ENCODE results near the gene FBN1. TPM values are rescaled to one million over a fixed set of nuclear protein-coding genes. Genes with fewer than 3 reads are reported as not detected.

The FBN1 gene
- polyA plus RNA-seq, 3 donors = 80.9 to 104 (median 99.6) TPM

DNA sequence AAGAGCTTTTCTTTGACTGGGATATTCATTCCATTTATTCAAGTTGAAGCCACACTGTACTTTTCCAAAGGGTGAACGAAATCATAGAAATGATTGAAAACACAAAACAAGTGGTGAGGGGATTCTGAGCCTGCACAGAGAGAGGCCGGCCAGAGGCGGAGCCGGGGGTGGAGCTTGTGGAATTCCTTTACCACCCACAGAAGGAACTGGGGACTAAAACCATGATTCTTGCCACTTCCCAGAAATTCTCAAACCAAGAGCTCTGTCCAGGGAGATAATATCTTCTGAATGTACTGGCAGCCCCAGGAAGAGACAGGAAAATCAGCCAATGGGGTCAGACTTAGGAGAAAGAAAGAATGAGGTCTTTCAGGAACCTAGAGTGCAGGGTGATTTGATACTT lies 20.8 kb downstream of the FBN1 start:
- no peak for DNase-seq (ENCODE audit: low read depth in 3 of 3, low spot score in 2 of 3)

DNA sequence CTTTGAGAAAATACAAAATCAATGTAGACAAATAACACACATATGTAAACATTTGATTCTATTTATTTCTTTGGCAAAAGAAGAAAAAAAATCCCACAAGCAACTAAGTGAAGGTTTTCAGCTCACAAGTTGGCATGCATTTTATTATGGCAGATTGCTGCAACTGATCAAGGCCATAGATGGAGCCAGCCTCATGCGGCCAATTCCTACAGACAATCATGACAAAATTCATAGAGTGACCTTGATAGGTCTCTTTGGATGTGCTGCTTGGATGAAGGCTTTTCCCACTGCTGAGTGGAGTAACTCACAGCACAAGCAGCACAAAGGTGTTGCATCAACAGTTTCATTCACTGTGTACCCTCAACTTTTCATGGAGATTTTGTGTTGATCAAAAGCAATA lies 22.1 kb downstream of the FBN1 start:
- DNase-seq (ENCODE audit: low read depth in 3 of 3, low spot score in 2 of 3) = no peak

DNA sequence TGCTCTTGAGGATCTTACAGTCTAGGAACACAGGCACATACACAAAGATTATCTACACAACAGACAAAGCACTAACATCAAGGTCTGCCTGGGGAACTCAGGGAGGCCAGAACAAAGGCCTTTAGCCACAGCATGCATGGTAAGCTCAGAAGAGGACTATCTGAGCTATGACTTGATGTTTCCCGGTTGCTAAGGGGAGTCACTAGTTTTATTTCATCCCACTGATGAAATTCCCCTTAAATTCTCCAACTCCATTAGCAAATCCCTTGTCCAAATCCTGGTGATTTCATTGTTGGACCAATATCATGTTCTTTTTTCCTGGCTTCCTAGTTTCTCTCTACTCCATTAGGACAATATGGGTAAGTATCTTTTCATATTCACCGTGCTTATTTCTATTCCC lies 23.3 kb downstream of the FBN1 start:
- DNase-seq (ENCODE audit: low read depth in 3 of 3, low spot score in 2 of 3) = no peak

DNA sequence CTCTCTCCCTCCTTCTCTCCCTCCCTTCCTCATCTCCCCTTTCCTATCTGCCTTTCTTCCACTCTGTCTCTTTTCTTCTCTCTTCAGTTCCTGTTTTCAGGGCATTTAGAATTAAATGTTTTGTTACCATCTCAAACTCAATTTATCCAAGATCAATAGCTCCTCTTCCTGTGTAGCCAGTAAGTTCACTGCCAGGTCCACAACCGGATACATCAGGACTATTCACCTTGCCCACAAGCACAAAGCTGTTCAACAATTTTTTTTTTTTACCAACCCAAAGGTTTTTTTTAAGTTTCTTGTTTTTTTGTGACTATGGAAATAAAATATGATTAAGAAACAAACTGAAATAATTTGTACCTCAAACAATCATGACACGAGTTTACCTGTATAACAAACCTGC lies 26.1 kb downstream of the FBN1 start:
- no peak for DNase-seq (ENCODE audit: low read depth in 3 of 3, low spot score in 2 of 3)

DNA sequence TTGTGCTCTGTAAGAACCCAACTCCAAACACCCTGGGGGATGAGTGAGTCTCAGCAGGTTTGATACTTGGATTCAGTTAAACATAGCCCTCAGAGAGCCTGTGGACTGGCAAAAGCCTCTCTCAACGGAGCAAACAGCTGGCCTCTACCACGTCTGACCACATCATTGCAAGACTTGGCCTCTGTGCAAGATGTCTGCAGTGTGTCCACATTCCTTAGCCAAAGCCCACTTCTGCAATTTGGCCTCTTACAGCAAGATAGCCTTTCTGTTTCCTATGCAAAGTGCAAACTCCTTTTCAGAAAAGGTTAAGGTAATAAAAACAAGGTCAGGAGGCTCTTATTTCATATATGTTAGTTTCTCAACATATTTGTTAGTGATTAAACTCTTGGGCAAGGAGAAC lies 27.9 kb downstream of the FBN1 start:
- peak in 1 of 3 donors; percentile 10 for DNase-seq (ENCODE audit: low read depth in 3 of 3, low spot score in 2 of 3)

DNA sequence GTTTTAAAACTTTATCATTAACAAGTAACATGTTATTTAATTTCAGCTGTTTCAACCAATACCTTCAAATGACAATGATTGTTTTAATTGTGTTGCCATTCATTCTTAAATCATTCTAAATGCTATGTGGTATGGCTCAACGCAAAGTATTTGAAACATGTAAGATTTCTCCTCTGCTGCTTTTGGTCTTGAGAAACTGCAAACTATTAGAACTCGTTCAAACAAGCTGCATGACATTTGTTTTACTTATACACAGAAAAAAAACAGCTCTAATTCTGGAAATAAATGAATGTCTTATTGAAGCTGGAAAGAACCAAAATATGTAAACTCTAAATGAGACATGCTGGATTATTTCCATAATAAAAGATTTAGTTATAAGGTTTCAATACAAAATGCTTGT lies 29.3 kb downstream of the FBN1 start:
- no peak for DNase-seq (ENCODE audit: low read depth in 3 of 3, low spot score in 2 of 3)

DNA sequence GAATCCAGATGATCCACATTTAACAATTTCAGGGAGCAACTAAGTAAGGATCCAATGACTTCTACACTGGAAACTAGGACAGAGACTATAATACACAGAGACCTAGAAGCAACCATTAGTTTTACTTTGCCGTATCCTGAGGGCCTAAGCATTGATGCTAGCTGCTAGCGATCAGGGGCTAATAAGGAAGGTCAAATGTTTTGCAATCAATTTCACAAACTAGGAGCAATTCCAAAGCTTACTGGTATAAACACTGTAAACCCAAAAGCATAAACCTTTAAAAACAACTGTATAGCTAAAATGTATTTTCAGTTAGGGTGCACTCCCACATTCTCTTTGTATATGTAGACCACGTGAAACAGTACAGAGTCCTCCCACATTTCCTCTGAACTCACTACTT lies 31.5 kb downstream of the FBN1 start:
- no peak for DNase-seq (ENCODE audit: low read depth in 3 of 3, low spot score in 2 of 3)

DNA sequence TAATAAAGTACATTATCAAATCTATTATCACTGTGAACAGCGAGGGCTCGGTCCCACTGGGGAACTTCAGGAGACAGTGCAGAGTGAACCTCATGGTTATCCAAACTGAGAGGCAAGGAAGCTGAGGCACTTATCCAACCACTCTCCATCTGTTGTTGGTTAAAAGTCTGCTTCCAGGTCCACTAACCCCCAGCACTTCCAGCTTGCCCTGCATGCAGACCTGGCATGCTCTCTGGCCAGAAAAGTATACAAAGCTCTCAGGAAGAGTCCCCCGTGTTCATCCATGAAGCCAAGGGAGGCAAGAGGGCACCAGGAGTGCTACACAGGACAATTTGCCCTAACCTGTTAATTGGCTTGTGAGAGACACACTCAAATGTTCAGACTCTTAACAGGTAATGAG lies 36.0 kb downstream of the FBN1 start:
- no peak for DNase-seq (ENCODE audit: low read depth in 3 of 3, low spot score in 2 of 3)

DNA sequence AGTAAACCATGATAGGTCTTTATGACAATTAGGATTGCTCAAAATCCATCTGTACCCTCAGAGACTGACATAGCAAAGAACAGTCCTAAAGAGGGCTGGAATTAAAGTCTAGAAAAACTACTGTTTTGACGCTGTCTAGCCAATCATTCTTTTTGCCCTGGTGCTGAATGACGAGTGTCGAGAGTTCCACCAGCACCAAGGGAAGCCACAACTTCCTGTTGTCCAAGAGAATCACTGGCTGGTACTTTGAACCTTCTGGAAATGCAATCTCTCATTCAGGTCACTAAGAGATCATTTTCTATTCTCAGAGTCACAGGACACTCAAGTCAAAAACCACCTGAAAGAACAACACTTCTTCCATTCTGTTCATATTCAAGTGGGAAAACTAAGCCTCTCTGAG lies 37.7 kb downstream of the FBN1 start:
- no peak for DNase-seq (ENCODE audit: low read depth in 3 of 3, low spot score in 2 of 3)

DNA sequence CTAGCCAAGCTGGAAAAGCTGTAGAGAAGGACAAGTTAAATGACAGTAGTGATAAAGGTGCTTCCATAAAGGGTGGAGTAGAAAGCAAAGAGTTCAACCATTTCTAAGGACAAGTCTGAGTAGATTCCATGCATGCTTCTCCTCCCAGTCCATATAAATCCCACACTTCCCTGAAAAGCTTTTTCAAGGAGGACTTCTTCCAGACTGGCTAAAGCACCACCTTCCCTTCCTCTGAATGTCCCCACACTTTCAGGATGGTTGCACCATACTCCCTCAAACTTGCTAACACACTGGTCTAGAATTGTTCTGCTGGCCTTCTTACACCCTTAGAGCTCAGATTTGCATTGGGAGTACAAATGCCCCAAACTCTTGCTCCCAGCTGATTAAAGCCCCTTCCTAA lies 40.9 kb downstream of the FBN1 start:
- DNase-seq (ENCODE audit: low read depth in 3 of 3, low spot score in 2 of 3) = no peak

DNA sequence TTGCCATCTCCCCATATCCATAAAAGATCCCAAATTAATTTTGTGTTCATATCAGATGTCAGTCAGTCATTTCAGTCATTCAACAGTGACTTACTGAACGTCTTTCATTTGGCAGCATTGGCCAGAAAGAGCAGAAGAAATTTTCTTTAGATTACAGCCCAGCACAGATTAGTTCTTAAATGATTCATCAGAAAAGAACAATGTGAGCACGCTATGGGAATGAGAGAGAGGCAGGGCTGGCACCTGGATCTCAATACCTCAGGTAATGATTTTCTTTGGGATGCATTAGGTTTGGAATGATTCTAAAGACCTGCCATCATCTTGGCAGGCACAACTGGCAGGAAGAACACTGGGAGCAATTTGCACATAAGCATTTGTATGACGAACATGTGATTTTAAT lies 41.6 kb downstream of the FBN1 start:
- DNase-seq (ENCODE audit: low read depth in 3 of 3, low spot score in 2 of 3) = no peak

DNA sequence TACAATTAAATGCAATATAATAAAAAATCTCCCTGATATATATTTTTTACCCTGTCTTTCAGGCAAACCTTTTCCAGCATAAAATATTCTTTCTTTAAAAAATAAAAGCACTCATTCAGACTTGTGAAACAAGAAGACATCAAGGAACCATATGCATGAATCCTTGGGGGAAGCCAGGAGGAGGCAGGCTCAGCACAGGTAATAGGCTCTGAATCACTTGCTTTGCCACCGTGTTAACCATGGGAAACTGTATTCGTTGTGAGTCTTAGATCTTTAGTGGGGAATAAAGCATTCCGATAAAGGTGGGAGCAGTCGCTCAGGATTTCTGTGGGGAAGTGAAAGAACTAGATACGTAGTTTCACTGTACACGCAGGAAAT lies 42.4 kb downstream of the FBN1 start:
- DNase-seq (ENCODE audit: low read depth in 3 of 3, low spot score in 2 of 3) = no peak

DNA sequence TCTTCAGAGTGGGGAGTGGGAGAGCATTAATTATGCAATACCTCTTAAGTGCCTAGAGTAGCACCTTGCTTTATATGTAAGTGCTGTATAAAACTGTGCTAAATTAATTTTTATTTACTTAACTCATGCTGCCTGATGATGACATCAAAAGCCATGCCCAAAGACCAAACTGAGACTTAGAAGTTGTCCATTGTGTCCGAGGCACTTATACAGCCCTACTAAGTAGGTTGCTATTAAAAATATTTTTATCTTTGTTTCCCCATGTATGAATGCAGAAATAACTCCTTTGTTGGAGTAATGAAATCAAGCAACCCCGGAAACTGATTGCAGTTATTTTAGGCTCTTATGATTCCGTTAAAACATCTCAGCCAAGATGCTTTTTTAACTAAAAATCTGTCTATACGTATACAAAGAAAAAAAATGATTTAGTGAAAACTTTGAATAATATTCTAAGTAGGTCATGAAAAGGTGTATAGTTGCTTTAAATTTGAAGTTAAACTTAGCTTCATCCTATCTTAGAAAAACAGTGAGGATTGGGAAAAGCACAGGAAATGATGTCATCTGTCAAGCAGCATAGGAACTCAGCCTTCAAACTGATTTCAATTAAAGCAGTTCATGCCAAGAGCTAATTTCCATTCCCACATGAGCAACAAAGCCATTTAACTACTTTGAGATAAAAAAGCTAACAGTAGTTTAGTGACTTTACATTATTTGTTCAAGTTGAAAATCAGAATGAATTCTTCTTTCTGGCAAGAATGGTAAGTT lies 43.0 kb downstream of the FBN1 start:
- peak in 2 of 3 donors; percentile 30 to 36 for DNase-seq (ENCODE audit: low read depth in 3 of 3, low spot score in 2 of 3)

DNA sequence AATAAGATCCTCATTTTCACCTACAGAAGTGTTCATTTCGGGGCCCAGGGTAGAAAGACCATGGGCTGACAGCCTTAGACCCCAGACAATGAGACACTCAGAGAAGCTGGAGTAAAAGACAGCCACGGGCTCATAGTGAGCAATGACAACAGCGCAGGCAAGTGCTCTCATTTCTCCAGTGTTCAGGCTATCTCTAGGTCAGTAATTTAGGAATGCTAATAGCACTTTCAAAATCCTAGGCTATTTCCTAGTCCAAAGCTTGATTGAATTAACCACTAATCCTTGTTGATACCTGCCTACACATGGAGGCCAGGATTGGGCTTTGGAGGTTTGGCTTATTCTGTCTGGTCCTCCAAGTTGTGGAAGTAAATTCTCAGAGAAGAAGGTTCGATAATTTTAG lies 44.4 kb downstream of the FBN1 start:
- DNase-seq (ENCODE audit: low read depth in 3 of 3, low spot score in 2 of 3) = no peak

DNA sequence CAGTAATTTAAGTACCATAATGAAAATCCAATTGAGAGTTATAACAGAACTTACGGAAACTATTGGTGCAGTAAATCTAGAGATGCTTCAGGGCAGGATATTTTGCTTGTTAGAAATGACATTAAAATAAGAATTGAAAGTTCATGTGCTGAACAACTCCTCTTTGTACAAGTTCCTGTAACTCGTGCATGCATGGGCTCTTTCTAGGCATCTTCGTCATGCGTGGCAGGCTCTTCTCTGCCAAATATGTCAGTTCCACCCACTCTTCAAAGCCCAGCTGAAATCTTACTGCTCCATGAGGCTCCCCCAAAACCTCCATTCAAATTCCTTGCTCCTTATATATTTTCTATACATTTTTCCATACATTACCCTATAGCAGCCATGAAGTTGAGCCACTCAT lies 48.7 kb downstream of the FBN1 start:
- DNase-seq (ENCODE audit: low read depth in 3 of 3, low spot score in 2 of 3) = no peak

DNA sequence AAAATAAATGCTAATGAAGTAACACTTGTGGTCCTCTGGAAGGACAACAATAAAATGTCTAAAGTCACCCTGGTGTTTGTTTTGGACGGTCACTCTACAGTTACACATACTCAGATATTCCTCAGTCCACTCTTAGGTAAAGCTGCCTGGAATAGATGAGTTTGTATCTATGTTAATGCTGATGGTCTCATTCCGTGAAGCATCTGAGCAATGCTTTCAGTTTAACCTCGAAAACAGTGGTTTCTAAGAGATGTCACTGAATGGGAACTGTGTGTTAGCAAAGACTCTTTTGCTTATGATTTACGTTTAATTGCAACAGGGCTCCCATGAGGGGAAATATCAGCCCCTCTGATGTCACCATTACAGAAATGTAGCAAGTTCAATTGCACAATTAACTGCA lies 49.1 kb downstream of the FBN1 start:
- no peak for DNase-seq (ENCODE audit: low read depth in 3 of 3, low spot score in 2 of 3)

DNA sequence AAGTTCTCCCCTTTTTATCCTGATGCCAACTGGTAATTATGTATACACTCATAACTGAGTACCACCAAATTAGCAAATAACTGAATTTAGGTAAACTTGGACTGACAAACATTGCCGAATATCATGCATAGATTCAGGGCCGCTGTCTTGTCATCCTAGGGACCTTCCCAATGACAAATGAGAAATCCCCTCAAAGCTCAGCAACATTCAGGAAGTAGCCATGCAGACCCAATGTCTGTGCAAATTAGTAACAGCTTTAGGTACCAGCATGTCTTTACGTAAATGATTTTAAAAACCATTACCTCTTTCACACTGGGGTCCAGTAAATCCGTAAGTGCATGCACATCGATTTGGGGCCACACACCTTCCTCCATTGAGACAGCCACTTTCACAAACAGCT lies 49.5 kb downstream of the FBN1 start:
- no peak for DNase-seq (ENCODE audit: low read depth in 3 of 3, low spot score in 2 of 3)

DNA sequence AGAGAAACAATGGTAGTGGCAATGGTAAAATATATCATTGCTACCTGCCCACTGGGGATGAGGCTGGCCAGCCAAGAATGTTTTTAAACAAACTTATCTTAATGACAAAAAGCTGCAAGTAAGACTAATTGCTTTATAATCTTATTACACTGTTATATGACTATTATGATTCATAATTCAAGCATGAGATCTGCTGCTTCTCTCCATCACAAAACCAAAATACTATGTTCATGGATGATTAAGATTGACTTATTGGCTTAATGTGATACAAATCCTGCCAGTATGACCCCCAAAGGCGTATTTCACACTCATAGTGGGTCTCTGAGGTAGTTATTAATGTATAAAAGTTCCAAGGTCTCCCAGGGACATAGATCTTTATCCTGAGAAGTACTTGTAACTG lies 52.6 kb downstream of the FBN1 start:
- DNase-seq (ENCODE audit: low read depth in 3 of 3, low spot score in 2 of 3) = no peak

DNA sequence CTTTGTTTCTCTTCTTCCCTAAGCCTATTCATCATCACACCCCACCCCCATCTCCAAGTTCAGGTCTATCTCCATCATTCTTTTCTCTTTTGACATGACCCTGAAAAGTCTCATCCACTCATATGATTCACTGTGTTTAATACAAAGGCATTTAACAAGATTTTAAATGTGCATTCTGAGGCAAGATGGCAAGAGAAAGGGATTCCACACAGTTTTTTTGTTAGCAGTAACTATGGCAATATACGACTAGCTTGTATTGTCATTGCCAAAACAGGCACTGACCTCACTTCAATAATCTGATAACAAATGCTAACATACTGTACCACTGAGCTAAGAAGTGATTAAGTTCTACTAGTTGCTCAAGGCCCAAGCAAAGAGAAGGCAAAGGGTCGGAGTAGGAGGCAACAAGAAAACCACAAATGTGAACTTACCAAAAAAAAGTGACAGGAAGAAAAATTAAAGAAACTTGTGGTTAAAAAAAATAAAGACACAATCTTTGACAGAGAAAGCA lies 53.2 kb downstream of the FBN1 start:
- DNase-seq (ENCODE audit: low read depth in 3 of 3, low spot score in 2 of 3) = no peak

DNA sequence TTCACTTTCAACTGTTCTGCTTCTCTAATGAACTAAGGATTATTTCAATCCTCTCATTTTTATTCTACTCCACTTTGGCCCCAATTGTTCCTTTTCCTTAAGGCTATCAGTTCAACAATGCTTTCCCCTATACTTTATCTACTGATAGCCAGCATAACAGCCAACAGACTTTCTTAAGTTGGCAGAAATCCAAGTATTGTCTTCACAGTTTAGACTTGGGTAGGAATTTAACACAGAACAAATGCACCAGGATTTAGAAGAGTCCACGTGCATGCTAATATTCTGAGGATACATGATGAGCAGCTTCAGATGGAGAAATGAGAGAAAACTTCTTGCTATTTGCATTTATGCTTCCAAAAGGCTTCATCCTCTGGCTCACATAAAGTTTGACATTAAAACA lies 54.8 kb downstream of the FBN1 start:
- DNase-seq (ENCODE audit: low read depth in 3 of 3, low spot score in 2 of 3) = no peak

DNA sequence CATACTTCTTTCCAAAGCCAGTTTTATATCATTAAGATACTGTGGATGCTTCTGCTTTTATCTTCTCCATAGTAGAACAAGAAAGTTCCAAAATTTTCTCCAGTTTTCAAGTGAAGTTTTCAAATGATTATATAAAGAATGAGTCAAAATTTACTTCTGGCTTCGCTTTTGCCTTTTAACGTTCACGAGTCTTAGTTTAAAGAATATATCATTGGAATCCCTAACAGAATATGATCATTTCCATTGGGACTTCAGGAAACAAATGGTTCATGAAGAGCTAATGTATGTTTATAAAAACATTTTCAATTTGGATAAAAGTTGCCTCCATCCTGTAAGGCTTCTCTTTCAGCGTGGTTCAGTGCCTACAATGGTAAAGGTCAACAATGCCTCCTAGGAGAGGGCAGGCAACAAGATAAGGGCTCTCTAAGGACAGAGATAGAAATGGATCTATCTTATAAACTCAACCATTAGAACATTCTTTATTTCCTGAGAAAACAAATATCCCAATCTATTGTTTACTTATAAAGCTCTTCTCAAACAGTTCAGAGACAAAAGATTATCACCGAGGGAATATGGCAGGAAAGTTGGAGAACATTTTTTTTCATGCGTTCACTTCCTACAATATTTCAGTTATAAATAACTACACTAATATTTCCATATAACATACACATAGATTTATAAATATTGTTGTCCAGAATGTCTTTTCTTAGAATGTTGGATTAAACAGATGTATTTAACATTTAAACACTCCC lies 60.5 kb downstream of the FBN1 start:
- DNase-seq (ENCODE audit: low read depth in 3 of 3, low spot score in 2 of 3) = no peak

DNA sequence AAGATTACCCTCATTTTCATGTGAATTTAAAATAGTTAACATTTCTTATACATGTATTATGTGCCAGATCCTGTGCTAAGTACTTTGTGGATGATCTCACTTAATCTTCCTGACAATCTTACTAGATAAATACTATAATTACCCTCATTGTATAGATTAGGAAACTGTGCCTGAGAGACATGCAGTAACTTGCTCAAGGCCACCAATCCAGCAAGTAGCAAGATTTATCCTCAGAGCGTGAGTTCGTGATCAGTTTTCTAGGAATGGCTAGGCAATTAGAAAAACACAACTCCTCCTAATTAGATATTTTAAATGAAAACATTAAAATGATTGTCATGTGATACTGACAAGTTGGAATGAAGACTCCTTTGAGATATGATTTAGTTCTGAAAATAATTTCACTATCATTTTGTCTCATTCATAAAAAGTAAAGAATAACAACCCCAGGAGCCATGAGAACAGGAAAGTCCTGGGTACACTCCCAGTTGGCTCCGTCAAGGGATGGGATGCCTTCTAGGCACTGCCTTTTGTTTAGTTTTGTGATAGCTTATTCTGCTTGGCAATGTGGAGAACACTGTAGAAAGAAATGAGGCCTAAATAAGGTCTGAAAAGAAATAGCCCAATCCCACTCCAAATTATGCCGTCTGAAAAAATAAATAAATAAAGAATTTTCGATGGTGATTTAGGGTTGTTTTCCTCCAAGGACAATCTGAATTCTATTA lies 61.3 kb downstream of the FBN1 start:
- DNase-seq (ENCODE audit: low read depth in 3 of 3, low spot score in 2 of 3) = no peak
